Measurements from ENCODE around the gene DBN1.

DBN1 gene

GRCh38 chr5:177443144-177443983 is 30.1 kb downstream of the DBN1 start:
- no peak for DNase-seq (ENCODE audit: low read depth)

GRCh38 chr5:177442066-177442826 is 31.2 kb downstream of the DBN1 start:
- DNase-seq (ENCODE audit: low read depth), result no peak

DNA sequence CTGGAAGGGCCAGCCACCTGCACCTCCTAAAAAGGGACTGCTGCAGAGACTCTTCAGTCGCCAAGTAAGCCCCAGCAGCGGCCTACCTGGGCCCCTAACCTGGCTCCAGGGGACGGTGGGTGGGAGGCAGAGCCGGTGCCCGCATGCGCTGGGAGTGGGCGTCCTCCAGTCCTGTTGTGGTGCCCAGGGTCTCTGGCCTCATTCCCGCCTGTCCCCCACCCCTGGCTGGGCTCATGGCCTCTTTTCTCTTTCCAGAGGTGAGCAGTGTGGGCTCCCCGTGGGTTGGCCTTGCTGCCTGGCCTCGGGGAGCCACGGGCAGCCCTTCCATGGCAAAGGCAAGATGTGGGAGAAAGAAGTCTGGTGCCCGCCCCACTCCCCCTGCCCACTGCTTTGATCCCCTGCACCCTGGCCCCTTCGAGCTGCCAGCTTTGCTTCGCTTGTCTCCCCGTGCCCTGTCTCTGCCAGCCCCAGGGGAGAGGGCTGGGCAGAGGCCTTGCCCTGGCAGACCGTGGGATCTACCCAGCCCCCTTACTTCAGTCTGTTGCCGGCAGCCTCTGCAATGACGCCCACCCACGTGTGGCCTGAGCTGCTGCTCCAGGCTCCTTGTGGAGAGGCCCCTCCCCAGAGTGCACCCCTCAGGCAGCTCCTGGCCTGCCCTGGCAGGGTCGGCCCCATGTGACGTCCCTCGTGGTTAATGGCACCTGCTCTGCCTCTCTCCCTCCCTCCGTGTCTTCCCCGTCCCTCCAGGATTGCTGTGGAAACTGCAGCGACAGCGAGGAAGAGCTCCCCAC is 32.2 kb downstream of the DBN1 start:
- DNase-seq (ENCODE audit: low read depth), result no peak

DNA sequence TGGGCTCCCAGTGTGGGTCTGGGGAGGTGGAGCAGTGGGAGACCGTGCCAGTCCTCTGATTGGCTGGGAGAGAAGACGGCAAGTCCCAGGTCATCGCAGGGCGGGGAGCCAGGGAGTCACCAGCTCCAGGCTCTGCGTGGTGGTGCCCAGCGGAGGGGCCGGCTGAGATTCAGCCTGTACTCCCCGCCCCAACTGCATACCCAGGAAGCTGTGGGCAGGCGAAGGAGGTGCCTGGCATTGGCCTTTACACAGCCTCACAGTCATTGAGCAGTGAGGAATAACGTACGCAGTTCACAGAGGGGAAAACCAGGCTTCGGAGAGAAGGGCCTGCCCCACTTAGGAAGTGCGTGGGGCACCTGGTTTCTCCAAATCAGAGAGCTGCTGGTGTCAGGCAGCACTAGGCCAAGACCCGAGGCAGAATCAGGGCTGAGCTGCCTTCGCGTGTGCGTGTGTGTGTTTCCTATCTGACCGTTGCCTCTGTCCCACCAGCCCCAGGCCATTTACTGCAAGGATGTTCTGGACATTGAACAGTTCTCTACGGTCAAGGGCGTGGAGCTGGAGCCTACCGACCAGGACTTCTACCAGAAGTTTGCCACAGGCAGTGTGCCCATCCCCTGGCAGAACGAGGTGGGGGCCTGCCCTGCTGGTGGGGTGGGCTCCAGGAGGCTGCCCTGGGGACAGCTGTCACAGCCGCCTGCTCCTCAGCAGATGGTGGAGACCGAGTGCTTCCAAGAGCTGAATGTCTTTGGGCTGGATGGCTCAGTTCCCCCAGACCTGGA is 33.0 kb downstream of the DBN1 start:
- no peak for DNase-seq (ENCODE audit: low read depth)

GRCh38 chr5:177439518-177440053 is 33.8 kb downstream of the DBN1 start:
- DNase-seq (ENCODE audit: low read depth), result no peak

- no peak for DNase-seq (ENCODE audit: low read depth)
Measured at GRCh38 chr5:177438468-177438867, 35.0 kb downstream of the DBN1 start.

- DNase-seq (ENCODE audit: low read depth), result no peak
Measured at GRCh38 chr5:177437623-177438022, 35.8 kb downstream of the DBN1 start.

DNA sequence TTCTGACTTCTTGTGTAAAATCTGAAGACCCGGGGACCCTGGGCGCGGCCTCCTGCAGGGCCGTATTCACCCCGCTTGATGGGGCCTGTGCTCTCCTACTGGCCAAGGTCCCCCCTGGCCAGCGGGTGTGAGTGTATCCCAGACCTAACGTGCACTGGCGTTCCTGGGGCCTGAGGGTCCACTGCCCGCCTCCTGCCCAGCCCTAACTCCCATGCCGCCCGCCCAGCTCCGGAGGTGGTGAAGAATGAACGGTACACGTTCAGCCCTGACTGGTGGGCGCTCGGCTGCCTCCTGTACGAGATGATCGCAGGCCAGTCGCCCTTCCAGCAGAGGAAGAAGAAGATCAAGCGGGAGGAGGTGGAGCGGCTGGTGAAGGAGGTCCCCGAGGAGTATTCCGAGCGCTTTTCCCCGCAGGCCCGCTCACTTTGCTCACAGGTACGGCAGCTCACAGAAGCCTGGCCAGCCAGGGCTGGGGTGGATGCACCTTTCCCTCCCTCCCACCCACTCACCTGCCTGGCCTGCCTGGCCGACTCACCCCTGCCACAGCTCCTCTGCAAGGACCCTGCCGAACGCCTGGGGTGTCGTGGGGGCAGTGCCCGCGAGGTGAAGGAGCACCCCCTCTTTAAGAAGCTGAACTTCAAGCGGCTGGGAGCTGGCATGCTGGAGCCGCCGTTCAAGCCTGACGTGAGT is 37.4 kb downstream of the DBN1 start:
- no peak for DNase-seq (ENCODE audit: low read depth)

- no peak for DNase-seq (ENCODE audit: low read depth)
Measured at GRCh38 chr5:177434942-177435738, 38.3 kb downstream of the DBN1 start.

- DNase-seq (ENCODE audit: low read depth), result no peak
Measured at GRCh38 chr5:177434437-177434836, 39.0 kb downstream of the DBN1 start.

- no peak for DNase-seq (ENCODE audit: low read depth)
Measured at GRCh38 chr5:177433658-177434217, 39.7 kb downstream of the DBN1 start.

DNA sequence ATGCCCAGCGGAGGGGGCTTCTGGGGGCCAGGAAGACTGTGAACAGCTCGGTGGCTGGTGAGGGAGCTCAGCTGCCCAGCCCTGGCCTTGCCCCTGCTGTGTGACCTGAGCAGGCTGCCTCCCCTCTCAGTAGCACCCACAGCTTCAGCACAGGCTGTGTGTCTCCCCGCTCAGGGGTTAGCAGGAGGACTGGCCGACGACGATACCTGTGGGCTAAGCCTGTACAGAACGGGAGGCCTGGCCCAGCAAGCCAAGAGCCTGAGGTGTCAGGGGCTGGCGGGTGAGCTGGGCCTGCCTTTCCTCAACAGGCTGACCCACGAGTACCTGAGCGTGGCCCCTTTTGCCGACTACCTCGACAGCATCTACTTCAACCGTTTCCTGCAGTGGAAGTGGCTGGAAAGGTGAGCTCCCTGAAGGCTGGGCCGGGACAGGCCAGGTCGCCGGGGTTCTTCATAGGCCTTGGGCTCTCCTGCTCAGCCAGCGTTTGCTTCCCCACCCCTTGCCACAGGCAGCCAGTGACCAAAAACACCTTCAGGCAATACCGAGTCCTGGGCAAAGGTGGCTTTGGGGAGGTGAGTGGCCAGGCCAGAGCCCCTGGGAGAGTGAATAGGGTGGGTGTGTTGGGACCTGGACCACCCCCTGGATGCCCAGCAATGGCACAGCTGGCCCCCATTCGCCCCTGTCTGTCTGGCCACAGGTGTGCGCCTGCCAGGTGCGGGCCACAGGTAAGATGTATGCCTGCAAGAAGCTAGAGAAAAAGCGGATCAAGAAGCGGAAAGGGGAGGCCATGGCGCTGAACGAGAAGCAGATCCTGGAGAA is 40.4 kb downstream of the DBN1 start:
- DNase-seq (ENCODE audit: low read depth), result no peak

- no peak for DNase-seq (ENCODE audit: low read depth)
Measured at GRCh38 chr5:177432143-177432838, 41.1 kb downstream of the DBN1 start.

DNA sequence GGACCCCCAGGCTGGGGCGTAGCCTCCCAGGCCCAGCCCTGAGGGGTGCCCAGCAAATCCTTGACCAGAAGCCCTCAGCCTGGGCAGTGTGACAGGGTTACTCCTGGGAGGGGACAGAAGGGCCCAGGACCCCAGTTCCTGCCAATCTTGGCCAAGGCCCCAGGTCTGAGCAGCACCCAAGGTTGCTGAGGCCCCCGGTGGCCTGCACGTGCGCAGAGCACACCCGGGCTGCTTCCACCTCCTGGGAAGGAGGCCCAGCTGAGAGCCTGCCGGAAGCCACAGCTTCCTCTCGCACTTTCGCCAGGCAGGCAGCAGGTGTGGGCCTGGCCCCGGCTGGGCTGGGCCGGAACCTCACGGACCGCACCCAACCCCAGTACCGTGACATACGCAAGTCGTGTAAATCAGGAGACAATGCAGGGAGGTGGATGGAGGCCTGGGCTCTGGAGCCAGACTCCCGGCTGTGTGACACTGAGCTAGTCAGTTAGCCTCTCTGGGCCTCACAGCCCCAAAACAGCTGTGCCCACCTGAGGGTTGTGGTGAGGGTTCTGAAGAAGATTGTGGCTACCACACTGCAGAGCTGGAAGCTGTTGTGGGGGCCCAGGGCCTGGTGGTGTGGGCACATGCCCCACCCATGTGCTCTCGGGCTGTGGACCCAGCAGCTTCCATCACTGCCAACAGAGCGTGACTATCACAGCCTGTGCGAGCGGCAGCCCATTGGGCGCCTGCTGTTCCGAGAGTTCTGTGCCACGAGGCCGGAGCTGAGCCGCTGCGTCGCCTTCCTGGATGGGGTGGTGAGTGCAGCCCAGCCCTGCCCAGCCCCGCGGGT is 41.9 kb downstream of the DBN1 start:
- DNase-seq (ENCODE audit: low read depth), result no peak

DNA sequence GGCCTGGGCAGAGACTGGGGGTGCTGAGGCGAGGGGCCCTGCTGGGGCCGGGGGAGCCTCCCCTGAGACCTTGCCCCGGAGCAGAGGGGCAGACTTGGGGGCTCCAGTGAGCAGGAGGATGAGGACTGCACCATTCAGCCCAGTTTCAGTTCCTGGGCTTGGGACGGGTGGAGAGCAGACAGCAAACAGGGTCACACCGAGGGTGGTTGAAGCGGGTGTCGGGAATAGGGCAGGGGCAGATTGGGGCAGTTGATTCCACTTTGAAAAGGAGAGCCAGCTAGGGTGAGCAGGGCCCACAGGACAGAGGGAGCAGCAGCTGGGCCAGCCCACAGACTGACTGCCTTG is 42.5 kb downstream of the DBN1 start:
- DNase-seq (ENCODE audit: low read depth), result no peak

DNA sequence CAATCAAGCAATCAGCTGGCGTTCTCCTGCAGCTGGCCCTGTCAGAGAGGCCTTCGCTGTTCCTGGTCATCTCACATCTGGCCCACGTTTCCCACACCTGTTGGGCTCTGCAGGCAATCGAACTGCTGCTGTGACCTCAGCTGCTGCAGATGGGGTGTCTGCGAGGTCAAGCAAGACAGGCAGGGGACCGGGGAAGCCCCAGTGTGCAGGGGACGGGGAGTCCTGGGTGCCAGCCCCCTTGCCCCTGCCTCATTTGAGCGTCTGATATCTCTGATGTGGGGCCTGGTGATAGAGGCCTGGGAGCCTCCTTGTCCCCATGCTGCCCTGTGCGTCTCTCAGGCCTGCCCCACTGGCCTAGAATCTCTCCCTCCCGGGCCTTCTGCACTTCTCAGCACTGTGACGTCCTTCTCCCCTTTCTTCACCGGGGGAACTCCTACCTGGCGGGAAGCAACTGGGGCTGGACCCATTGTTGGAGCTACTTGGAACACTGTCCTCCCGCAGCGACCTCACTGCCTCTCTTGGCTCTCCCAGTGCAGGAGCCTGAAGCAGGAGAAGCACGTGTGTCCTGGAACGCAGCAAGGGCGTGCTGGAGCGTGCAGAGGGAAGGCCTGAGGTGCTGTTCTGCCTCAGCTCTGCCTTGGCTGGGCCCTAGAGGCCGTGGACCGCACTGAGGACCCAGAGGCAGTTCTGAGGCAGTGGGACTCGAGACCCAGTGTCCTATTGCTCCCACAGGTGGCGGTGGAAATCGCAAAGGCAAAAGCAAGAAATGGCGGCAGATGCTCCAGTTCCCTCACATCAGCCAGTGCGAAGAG is 43.1 kb downstream of the DBN1 start:
- no peak for DNase-seq (ENCODE audit: low read depth)

Data from GM04504 (cell line).